LNCAP (cell line): ENCODE results near the gene FAM193B.

Experiments used
- CTCF ChIP-seq: fragments of 450-650 bp; IDR thresholded peaks from 2 replicates; pipeline ENCODE4 v1.5.1; 2017; ENCODE audit warnings: mild to moderate bottlenecking

Gene FAM193B

DNA sequence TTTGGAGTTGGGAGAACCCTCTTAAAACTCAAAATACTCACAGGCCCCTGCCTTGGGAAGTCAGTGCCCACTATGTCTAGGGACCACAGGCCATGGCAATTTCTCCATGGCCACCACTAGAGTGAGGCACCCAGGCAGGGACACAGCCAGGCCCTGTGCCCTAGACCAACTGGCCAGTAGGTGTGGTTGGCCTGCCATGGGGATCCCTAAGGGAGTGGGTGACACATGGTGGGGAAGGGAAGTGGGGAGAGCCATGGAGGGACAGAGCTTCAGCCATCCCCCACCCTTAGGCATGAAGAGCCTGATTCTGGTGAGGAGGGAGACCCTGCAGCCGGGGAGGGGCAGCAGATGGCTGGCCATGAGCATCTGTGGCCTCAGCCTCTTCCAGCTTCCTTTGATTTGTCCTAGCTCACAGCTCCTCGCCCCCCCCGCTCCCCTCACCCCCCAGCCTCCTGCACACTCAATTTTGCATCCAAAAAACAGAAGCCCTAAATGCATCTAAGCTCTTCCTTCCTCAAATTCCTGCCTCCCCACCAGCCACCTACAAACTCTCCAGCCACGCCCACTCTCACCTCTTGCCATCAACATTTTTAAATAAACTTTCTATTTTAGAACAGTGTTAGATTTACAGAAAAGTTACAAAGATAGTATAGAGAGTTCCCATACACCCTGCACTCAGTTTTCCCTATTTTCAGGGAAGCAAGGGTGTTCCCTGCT, 79.4 kb downstream of the FAM193B start:
- TF ChIP-seq CTCF = no peak

DNA sequence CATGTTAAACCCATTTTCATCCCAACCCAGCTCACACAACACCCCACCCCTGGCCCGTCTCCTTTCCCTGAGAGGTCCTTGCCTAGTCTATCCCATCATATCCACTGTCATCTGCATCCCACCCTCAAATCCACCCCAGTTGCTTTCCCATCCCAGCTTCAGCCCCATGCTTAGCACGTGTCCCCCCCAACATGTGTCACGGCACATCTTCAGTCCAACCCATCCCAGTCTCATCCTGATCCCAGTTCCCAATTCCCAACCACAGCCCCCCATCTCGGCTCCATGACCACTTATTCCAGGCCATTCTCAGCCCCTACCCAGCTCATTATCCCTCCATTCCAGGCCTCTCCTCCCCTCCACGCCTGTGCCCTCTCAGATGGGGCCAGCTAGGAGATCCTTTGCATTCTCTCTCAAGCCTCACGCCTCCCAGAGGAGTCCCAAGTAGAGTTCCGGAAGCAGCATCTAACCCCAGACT, 80.3 kb downstream of the FAM193B start:
- no peak for TF ChIP-seq CTCF

DNA sequence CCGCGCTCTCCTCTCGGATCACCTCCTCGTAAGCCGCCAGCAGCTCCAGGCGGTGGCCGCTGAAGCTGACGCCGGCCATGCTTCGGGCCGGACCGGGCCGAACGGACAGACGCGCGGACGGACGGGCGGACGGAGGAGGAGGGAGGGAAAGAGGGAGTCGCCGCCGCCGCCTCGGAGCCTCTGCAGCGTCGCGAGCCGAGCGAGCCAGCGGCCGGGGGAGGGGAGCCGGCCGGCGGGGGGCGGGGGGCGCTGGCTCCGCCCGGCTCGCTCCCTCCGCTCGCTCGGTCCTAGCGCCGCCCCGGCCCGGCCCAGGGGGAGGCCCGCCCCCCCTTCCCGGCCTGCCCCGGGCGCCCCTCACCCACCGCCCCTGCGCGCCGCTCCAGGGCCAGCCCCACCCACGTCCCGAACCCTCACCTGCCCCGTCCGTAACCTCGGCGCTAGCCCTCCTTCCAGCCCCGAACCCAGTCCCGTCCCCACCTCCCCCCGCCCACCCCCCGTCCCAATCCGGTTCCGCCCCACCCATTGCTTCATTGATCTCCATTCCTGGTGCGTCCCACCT, 80.8 kb downstream of the FAM193B start, which contains the start of gene DBN1:
Gene DBN1, minus strand, starts transcription at position 192 of the 559 bp plus-strand sequence. Its CDS starts 113 bp downstream, at position 79.
- no peak for TF ChIP-seq CTCF

DNA sequence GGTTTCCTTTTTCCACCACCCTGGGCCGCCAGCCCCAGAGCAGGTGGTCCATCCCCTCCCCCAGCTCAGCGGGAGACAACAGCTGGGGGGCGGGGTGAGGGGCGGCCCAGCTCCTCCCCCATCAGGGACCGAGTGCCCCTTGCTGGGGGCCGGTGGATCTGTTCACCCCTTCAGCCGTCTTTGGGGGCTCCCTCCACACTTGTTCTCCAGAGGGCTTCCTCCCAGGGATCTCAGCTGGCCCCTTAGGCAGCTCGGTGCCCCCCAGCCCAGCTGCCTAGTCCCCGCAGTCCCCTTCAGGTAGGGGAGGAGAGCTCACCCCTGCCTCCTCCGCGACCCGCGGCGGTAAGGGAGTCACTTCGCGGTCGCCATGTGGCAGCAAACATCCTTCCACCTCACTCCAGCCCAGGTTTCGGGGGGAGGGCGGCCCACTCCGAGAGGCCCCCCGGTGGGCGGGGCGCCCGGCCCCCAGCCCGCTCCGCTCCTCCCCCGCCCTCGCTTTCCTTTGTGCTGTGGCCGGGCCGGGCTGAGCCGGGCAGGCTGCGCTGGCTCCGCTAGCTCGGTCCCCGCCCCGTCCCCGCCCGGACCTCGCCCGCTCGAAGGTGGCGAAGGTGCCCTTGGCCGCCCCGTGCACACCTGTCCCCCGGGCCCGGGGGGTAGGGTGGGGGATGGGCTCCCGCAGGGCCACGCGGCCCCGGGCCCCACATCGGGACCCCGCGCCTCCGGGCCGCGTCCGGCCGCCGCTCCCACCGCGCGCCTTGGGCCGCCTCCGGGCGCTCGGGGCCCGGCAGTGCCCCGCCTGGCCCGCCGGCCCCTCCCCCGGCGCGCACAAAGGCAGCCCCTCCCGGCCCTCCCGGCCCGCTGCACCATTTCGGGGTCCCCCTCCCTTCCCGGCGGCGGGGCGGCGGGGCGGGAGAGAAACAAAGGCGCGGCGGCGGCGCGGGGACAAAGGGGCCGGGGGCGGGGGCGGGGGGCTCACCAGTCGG, 81.6 kb downstream of the FAM193B start:
- TF ChIP-seq CTCF = no peak

DNA sequence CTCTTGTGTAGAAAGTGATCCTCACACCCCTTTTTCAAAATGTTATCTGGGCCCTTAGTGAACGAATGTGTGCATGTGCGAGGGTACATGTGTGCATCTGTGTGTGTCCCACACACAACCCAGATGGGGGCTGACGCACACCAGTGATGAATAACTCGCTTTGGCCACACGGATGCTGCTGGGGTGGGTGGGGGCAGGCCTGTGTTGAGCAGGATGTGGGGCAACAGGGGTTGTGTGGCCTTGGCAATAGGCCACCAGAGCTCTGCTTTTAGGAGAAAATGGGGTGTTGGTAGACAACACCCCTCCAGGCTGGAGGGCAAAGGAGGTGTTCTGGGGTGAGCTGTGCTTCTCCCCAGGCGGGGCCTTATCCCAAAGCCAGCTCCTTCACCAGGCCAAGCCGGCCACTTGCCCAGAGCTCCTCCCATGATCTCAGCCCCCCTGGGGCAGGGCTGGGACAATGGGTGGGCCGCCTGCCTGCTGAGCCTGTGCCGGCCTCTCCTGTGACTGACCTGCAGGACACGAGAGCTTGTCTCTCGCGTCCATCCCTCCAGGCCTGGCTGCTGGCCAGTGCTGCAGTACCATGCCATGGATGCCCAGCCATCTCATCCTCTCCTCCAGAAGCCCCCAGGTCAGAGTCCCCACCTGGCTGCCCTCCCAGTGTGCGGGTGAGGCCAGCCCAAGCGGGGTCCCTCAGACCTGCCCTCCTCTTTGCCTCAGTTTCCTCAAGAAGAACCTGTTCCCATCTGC, 82.6 kb downstream of the FAM193B start:
- TF ChIP-seq CTCF = no peak

GRCh38 chr5:177470759-177471536, 83.4 kb downstream of the FAM193B start:
- TF ChIP-seq CTCF = no peak
